IMR-90 (cell line): ENCODE results near the gene MICAL3. TPM values are rescaled to one million over a fixed set of nuclear protein-coding genes. Genes with fewer than 3 reads are reported as not detected.
"Not testable (repeated sequence)": the region's sequence is repeated elsewhere in the genome, so short reads cannot be mapped to it uniquely, and the experiment has no call there.

Experiments
- ATAC-seq: fragments of 200-7000 bp; cut with Tn5 transposase; 2 replicates; pipeline ENCODE4 v1.9.1; 2020; ENCODE audit warnings: low read depth, mild to moderate bottlenecking, moderate library complexity
- BruUV-seq: library from RNA; stranded (reverse); fragments of 400-500 nt; replicated peaks from 2 replicates; lab custom pipeline; 2021; lab: Mats Ljungman, UMichigan
- CTCF ChIA-PET: fragments of 300-600 bp; formaldehyde crosslinking; extraction: SDS; loops from one replicate; lab custom pipeline; 2021; ENCODE audit warnings: antibody characterized with exemption; lab: Yijun Ruan, JAX
- POLR2A ChIA-PET: fragments of 300-600 bp; sonication (Branson Sonifier 250); formaldehyde crosslinking; loops from one replicate; lab custom pipeline; 2022; ENCODE audit warnings: antibody characterized with exemption; ENCODE audit not compliant: unreplicated experiment; lab: Charles Lee
- DNase-seq: peaks from one replicate; pipeline ENCODE4 v3.0.0; 2013
- H2AFZ ChIP-seq: replicated peaks from 2 replicates; pipeline ENCODE3; 2013; ENCODE audit warnings: low read length, mild to moderate bottlenecking; ENCODE audit not compliant: poor library complexity
- H2AK5ac ChIP-seq: 2 replicates; pipeline ENCODE4 v1.6.1; 2013; ENCODE audit warnings: low read depth, low read length, inconsistent platforms
- H2AK9ac ChIP-seq: replicated peaks from 2 replicates; pipeline ENCODE3; 2013; ENCODE audit warnings: mild to moderate bottlenecking, low read depth, low read length, moderate library complexity; ENCODE audit not compliant: poor library complexity
- H2BK120ac ChIP-seq: 2 replicates; pipeline ENCODE4 v1.6.1; 2013; ENCODE audit warnings: low read depth, low read length, inconsistent platforms
- H2BK15ac ChIP-seq: 3 replicates; pipeline ENCODE4 v1.6.1; 2013; ENCODE audit warnings: low read depth, low read length, inconsistent platforms
- H2BK20ac ChIP-seq: 2 replicates; pipeline ENCODE4 v1.6.1; 2013; ENCODE audit warnings: low read depth, mild to moderate bottlenecking, inconsistent platforms, low read length, moderate library complexity
- H2BK5ac ChIP-seq: 2 replicates; pipeline ENCODE4 v1.6.1; 2013; ENCODE audit warnings: mild to moderate bottlenecking, low read depth, low read length, inconsistent platforms; ENCODE audit not compliant: poor library complexity, severe bottlenecking
- H3K14ac ChIP-seq: replicated peaks from 2 replicates; pipeline ENCODE4 v1.6.1; 2013; ENCODE audit warnings: low read depth, low read length, inconsistent platforms
- H3K18ac ChIP-seq: 2 replicates; pipeline ENCODE4 v1.6.1; 2013; ENCODE audit warnings: low read depth, low read length, control low read depth
- H3K23ac ChIP-seq: 2 replicates; pipeline ENCODE4 v1.6.1; 2013; ENCODE audit warnings: low read depth, low read length, inconsistent platforms
- H3K27ac ChIP-seq: 2 replicates; pipeline ENCODE4 v1.5.1; 2013; ENCODE audit warnings: mild to moderate bottlenecking, control low read depth, low read length; ENCODE audit not compliant: insufficient read depth
- H3K27me3 ChIP-seq: 2 replicates; pipeline ENCODE4 v1.6.1; 2013; ENCODE audit warnings: low read length; ENCODE audit not compliant: control insufficient read depth, insufficient read depth
- H3K36me3 ChIP-seq: 2 replicates; pipeline ENCODE4 v1.6.1; 2013; ENCODE audit warnings: low read length, mixed read lengths; ENCODE audit not compliant: control insufficient read depth, insufficient read depth
- H3K4ac ChIP-seq: 2 replicates; pipeline ENCODE4 v1.6.1; 2013; ENCODE audit warnings: low read depth, low read length, inconsistent platforms
- H3K4me1 ChIP-seq: 2 replicates; pipeline ENCODE4 v1.6.1; 2013; ENCODE audit warnings: low read length, mixed read lengths; ENCODE audit not compliant: control insufficient read depth, insufficient read depth
- H3K4me2 ChIP-seq: 2 replicates; pipeline ENCODE4 v1.6.1; 2013; ENCODE audit warnings: low read depth, mild to moderate bottlenecking, control low read depth, low read length, moderate library complexity
- H3K4me3 ChIP-seq: 2 replicates; pipeline ENCODE4 v1.5.1; 2013; ENCODE audit warnings: low read depth, mild to moderate bottlenecking, control low read depth, low read length, moderate library complexity; ENCODE audit not compliant: insufficient read depth
- H3K56ac ChIP-seq: 2 replicates; pipeline ENCODE4 v1.6.1; 2013; ENCODE audit warnings: low read length, inconsistent platforms; ENCODE audit not compliant: insufficient read depth; ENCODE audit errors: extremely low read depth
- H3K79me1 ChIP-seq, 2 experiments: 2 replicates each; pipeline ENCODE4 v1.6.1; 2013; ENCODE audit warnings: low read length in 2 of 2, inconsistent platforms in 1 of 2, low read depth in 1 of 2
- H3K9ac ChIP-seq: 2 replicates; pipeline ENCODE4 v1.6.1; 2013; ENCODE audit warnings: low read depth, low read length, control low read depth
- H3K9me1 ChIP-seq: 2 replicates; pipeline ENCODE4 v1.6.1; 2013; ENCODE audit warnings: low read length, inconsistent platforms; ENCODE audit not compliant: insufficient read depth
- H3K9me3 ChIP-seq: 2 replicates; pipeline ENCODE4 v1.6.1; 2013; ENCODE audit warnings: low read length; ENCODE audit not compliant: control insufficient read depth, insufficient read depth
- H4K20me1 ChIP-seq: 2 replicates; pipeline ENCODE4 v1.6.1; 2013; ENCODE audit warnings: low read length, inconsistent platforms; ENCODE audit not compliant: insufficient read depth
- H4K5ac ChIP-seq: 2 replicates; pipeline ENCODE4 v1.6.1; 2013; ENCODE audit warnings: mild to moderate bottlenecking, low read depth, low read length, control low read depth
- H4K8ac ChIP-seq, 2 experiments: 2 replicates each; pipeline ENCODE4 v1.6.1; 2013; ENCODE audit warnings: low read depth in 2 of 2, low read length in 2 of 2, control low read depth in 1 of 2, inconsistent platforms in 1 of 2
- H4K91ac ChIP-seq: 2 replicates; pipeline ENCODE4 v1.6.1; 2013; ENCODE audit warnings: low read depth, low read length, inconsistent platforms; ENCODE audit not compliant: insufficient read depth
- WGBS, 2 experiments: methylation state at CpG; one replicate each; pipeline versions ENCODE4 v1.1.5 to v1.1.7; 2013; ENCODE audit warnings: missing lambda C conversion rate in 2 of 2; ENCODE audit not compliant: insufficient read length in 1 of 2; ENCODE audit errors: extremely low coverage in 2 of 2; 5-methylcytosine and 5-hydroxymethylcytosine counted together
- dilution Hi-C: fragments of 300-500 bp; cut with HindIII; formaldehyde crosslinking; loops from one replicate; pipeline ENCODE4 v1.14.3; 2018; ENCODE audit warnings: low sequenced_read_pairs; ENCODE audit not compliant: unreplicated experiment
- in situ Hi-C: fragments of 300-500 bp; cut with MboI; formaldehyde crosslinking; loops from 3 replicates; pipeline ENCODE4 v1.14.3; 2019; ENCODE audit warnings: low sequenced_read_pairs, inconsistent platforms, mixed read lengths
- intact Hi-C: fragments of 100-400 bp; cut with micrococcal nuclease; formaldehyde crosslinking; loops from 2 replicates; pipeline ENCODE4 v1.10.0; 2022
- polyA plus RNA-seq, 3 experiments: library from polyadenylated mRNA; depleted of rRNA; stranded (reverse); fragments of >200 nt; gene quantifications; 2 replicates each; pipeline ENCODE4 v1.2.3, GENCODE V29; 2012; ENCODE audit warnings: low replicate concordance in 1 of 3
- total RNA-seq: library from RNA; depleted of rRNA; stranded (reverse); fragments of >200 nt; gene quantifications from 2 replicates; pipeline ENCODE4 v1.2.3, GENCODE V29; 2012

The MICAL3 gene
- total and polyA plus RNA-seq, 2 of the 4 experiments (the other 2 are of a cell fraction): 17.6 to 26.8 TPM

- in situ Hi-C loops: loop anchor here (25.0 kb wide), 1 partner anchor 489 kb away; the partner anchor contains the start of gene SLC25A18
Measured at GRCh38 chr22:18051113-18051512, 26.8 kb upstream of the MICAL3 start.

More at GRCh38 chr22:18051113-18051512, 26.8 kb upstream of the MICAL3 start:
- H2BK5ac ChIP-seq, H3K4ac ChIP-seq, DNase-seq, CTCF ChIA-PET, H2AK5ac ChIP-seq, H3K9me3 ChIP-seq, H2BK120ac ChIP-seq, H2AK9ac ChIP-seq, H3K4me3 ChIP-seq, H2BK15ac ChIP-seq, H2AFZ ChIP-seq, H3K79me1 ChIP-seq, H4K20me1 ChIP-seq, H3K23ac ChIP-seq, H3K27me3 ChIP-seq, H4K8ac ChIP-seq, H3K36me3 ChIP-seq, H3K4me1 ChIP-seq, H3K56ac ChIP-seq, H3K18ac ChIP-seq, H3K9me1 ChIP-seq, POLR2A ChIA-PET, H3K14ac ChIP-seq, intact Hi-C loops, ATAC-seq, H4K91ac ChIP-seq, H3K9ac ChIP-seq, H3K4me2 ChIP-seq, H4K5ac ChIP-seq, dilution Hi-C loops, H3K27ac ChIP-seq, BruUV-seq: not testable (repeated sequence)
- peak overlapping the region; percentile 44; the same call in 1 of the 2 replicates for H2BK20ac ChIP-seq
- WGBS, 2 experiments: 20% methylated on average over 1 of the region's 12 CpGs; no CpG with 5 or more reads in 1 of the 2 experiments
